Fibroblast of lung (primary cell): ENCODE results near the gene PRRC2A. TPM values are rescaled to one million over a fixed set of nuclear protein-coding genes. Genes with fewer than 3 reads are reported as not detected.

Source experiments
- DNase-seq, 2 donors: peaks; one replicate each; pipeline versions ENCODE4 v3.0.0 to v3.0.0-alpha.2; 2010; ENCODE audit warnings: low read depth in 2 of 2
- H2AFZ ChIP-seq: 2 replicates; pipeline ENCODE4 v1.5.1; 2012; ENCODE audit warnings: low read length, control low read depth, inconsistent platforms
- H3K27ac ChIP-seq: 2 replicates; pipeline ENCODE4 v1.5.1; 2011; ENCODE audit warnings: low read length, control low read depth; ENCODE audit not compliant: insufficient read depth
- H3K27me3 ChIP-seq: 2 replicates; pipeline ENCODE4 v1.5.1; 2011; ENCODE audit warnings: mild to moderate bottlenecking, low read length; ENCODE audit not compliant: control insufficient read depth, insufficient read depth
- H3K36me3 ChIP-seq: 2 replicates; pipeline ENCODE4 v1.5.1; 2011; ENCODE audit warnings: low read length; ENCODE audit not compliant: control insufficient read depth, insufficient read depth
- H3K4me1 ChIP-seq: 2 replicates; pipeline ENCODE4 v1.5.1; 2011; ENCODE audit warnings: low read length; ENCODE audit not compliant: control insufficient read depth, insufficient read depth; ENCODE audit errors: extremely low read depth
- H3K4me2 ChIP-seq: 2 replicates; pipeline ENCODE4 v1.5.1; 2011; ENCODE audit warnings: low read length, control low read depth; ENCODE audit not compliant: insufficient read depth; ENCODE audit errors: extremely low read depth
- H3K4me3 ChIP-seq, 4 experiments: fragments of 200-600 bp in 1 of 4; sonication (generic) in 1 of 4; replicated peaks in 1 of 4; 2 replicates each; pipeline ENCODE4 v1.5.1; 2011 to 2016; ENCODE audit warnings: low read length in 4 of 4, low read depth in 3 of 4, mild to moderate bottlenecking in 3 of 4, control low read depth in 2 of 4, inconsistent platforms in 1 of 4, mixed read lengths in 1 of 4; ENCODE audit not compliant: insufficient read depth in 1 of 4; ENCODE audit errors: control extremely low read depth in 1 of 4
- H3K79me2 ChIP-seq: 2 replicates; pipeline ENCODE4 v1.5.1; 2012; ENCODE audit warnings: mild to moderate bottlenecking, low read length, inconsistent platforms; ENCODE audit not compliant: control insufficient read depth, insufficient read depth
- H3K9ac ChIP-seq: 2 replicates; pipeline ENCODE4 v1.5.1; 2011; ENCODE audit warnings: mild to moderate bottlenecking, low read length, control low read depth; ENCODE audit not compliant: insufficient read depth
- H3K9me3 ChIP-seq: 2 replicates; pipeline ENCODE4 v1.5.1; 2012; ENCODE audit warnings: low read depth, low read length; ENCODE audit not compliant: control insufficient read depth, insufficient read depth
- H4K20me1 ChIP-seq: 2 replicates; pipeline ENCODE4 v1.5.1; 2011; ENCODE audit warnings: low read length; ENCODE audit not compliant: control insufficient read depth, insufficient read depth; ENCODE audit errors: extremely low read depth
- CTCF ChIP-seq, 2 donors: IDR thresholded peaks in 1 of 2; conservative IDR thresholded peaks in 1 of 2; 1 replicate in 1 of 2; 2 replicates in 1 of 2; pipeline ENCODE4 v1.5.1; 2011 to 2012; ENCODE audit warnings: low read length in 2 of 2, control low read depth in 1 of 2, inconsistent platforms in 1 of 2, low read depth in 1 of 2, mild to moderate bottlenecking in 1 of 2
- EZH2 ChIP-seq: IDR thresholded peaks from 2 replicates; pipeline ENCODE4 v1.5.1; 2012; ENCODE audit warnings: low read length, control low read depth, mild to moderate bottlenecking; ENCODE audit errors: missing control alignments
- polyA plus RNA-seq, 2 donors: library from polyadenylated mRNA; depleted of rRNA in 1 of 2; stranded (reverse) in 1 of 2; unstranded in 1 of 2; fragments of >200 nt; gene quantifications; 2 replicates each; pipeline ENCODE4 v1.2.1, GENCODE V29; 2011 to 2012; ENCODE audit warnings: missing spikeins in 1 of 2
- total RNA-seq: library from RNA; depleted of rRNA; stranded (reverse); fragments of >200 nt; gene quantifications from 2 replicates; pipeline ENCODE4 v1.2.1, GENCODE V29; 2014

Gene PRRC2A
- total and polyA plus RNA-seq, 2 donors (not counting 1 experiment from before 2014, with no cell fraction given): 26.9 to 46.6 TPM

GRCh38 chr6:31660381-31661261 is 40.1 kb downstream of the PRRC2A start, which contains the start of gene C6orf47:
C6orf47 (minus strand) TSS chr6:31660778; CDS start chr6:31659947, 831 bp downstream.
- peak; percentile 78 to 79 for DNase-seq
- H3K9me3 ChIP-seq: no peaks in the 10 kb centered on the region
- peak within 1 kb of the TSS; percentile 100 for H3K4me2 ChIP-seq
- no peaks in the 10 kb centered on the region for H3K27me3 ChIP-seq
- H3K79me2 ChIP-seq: peaks cover 41% of the 10 kb centered on the region
- H3K36me3 ChIP-seq: peaks cover 5% of the 10 kb centered on the region
- peak within 1 kb of the TSS; percentile 76 for H3K9ac ChIP-seq
- no peaks in the 10 kb centered on the region for H4K20me1 ChIP-seq
- peak within 1 kb of the TSS; percentile 87 for H3K27ac ChIP-seq
- TF ChIP-seq EZH2 (no peak), CTCF (conservative IDR thresholded peaks at IDR 0.05 in 1 of 2, IDR thresholded peaks at IDR 0.05 in 1 of 2; ENCODE audit: low read depth in 1 of 2, low read length in 2 of 2) (no peak)
- H2AFZ ChIP-seq: peak within 1 kb of the TSS; percentile 5
- peaks cover 22% of the 10 kb centered on the region for H3K4me1 ChIP-seq
- H3K4me3 ChIP-seq: peak within 1 kb of the TSS; percentile 90 to 99 (median 96)

- Histone ChIP-seq H3K9me3 (no peaks in the 10 kb centered on the region), H3K36me3 (peaks cover 5% of the 10 kb centered on the region), H3K9ac (no peak overlapping the region), H3K4me3 (peak overlapping the region in 3 of 4 experiments; percentile 59 to 99 (median 96)), H3K4me2 (peak overlapping the region; percentile 100), H2AFZ (no peak overlapping the region), H3K27ac (peak overlapping the region; percentile 87), H4K20me1 (no peaks in the 10 kb centered on the region), H3K27me3 (no peaks in the 10 kb centered on the region), H3K4me1 (peaks cover 22% of the 10 kb centered on the region), H3K79me2 (peaks cover 45% of the 10 kb centered on the region)
- no peak for TF ChIP-seq CTCF (conservative IDR thresholded peaks at IDR 0.05 in 1 of 2, IDR thresholded peaks at IDR 0.05 in 1 of 2; ENCODE audit: low read depth in 1 of 2, low read length in 2 of 2)
- no peak for TF ChIP-seq EZH2
- DNase-seq: no peak
Observed at GRCh38 chr6:31661262-31662123, 41.0 kb downstream of the PRRC2A start.
